Kidney (tissue), 14 donors: ENCODE measurements around the gene GRIA1. TPM values are rescaled to one million over a fixed set of nuclear protein-coding genes. Genes with fewer than 3 reads are reported as not detected.
"Not testable (repeated sequence)": the region's sequence is repeated elsewhere in the genome, so short reads cannot be mapped to it uniquely, and the experiment has no call there.

Experiments
- DNase-seq, 5 donors: peaks; one replicate each; pipeline ENCODE4 v3.0.0-alpha.2; 2013 to 2020
- FAIRE-seq: peaks from 2 replicates; lab custom pipeline; 2012; peaks lifted over from hg19 to GRCh38; lab: Jason Lieb, UNC
- H3K27ac ChIP-seq, 2 donors: one replicate each; pipeline ENCODE4 v1.7.0; 2013; ENCODE audit warnings: low read depth in 2 of 2, low read length in 2 of 2, inconsistent platforms in 1 of 2
- H3K27me3 ChIP-seq: one replicate; pipeline ENCODE4 v1.7.1; 2013; ENCODE audit warnings: low read length, inconsistent platforms; ENCODE audit not compliant: control insufficient read depth, insufficient read depth
- H3K36me3 ChIP-seq, 3 donors: one replicate each; pipeline versions ENCODE4 v1.7.0 to v1.7.1; 2013; ENCODE audit warnings: low read length in 3 of 3, control low read depth in 1 of 3, inconsistent platforms in 1 of 3; ENCODE audit not compliant: insufficient read depth in 3 of 3, control insufficient read depth in 2 of 3
- H3K4me1 ChIP-seq, 3 donors: one replicate each; pipeline versions ENCODE4 v1.7.0 to v1.7.1; 2013; ENCODE audit warnings: low read length in 3 of 3, inconsistent platforms in 1 of 3, low read depth in 1 of 3; ENCODE audit not compliant: control insufficient read depth in 2 of 3, insufficient read depth in 2 of 3
- H3K4me3 ChIP-seq, 3 donors: one replicate each; pipeline versions ENCODE4 v1.7.0 to v1.8.1; 2013; ENCODE audit warnings: low read length in 3 of 3, control low read depth in 1 of 3, inconsistent platforms in 1 of 3
- H3K9ac ChIP-seq, 3 donors: one replicate each; pipeline versions ENCODE4 v1.7.0 to v1.7.1; 2013; ENCODE audit warnings: low read length in 3 of 3, control low read depth in 1 of 3, inconsistent platforms in 1 of 3
- H3K9me3 ChIP-seq, 3 donors: one replicate each; pipeline versions ENCODE4 v1.7.0 to v1.7.1; 2013; ENCODE audit warnings: low read length in 3 of 3, control low read depth in 1 of 3, inconsistent platforms in 1 of 3; ENCODE audit not compliant: control insufficient read depth in 2 of 3, insufficient read depth in 1 of 3
- CTCF ChIP-seq: IDR thresholded peaks from 3 replicates; pipeline ENCODE4 v1.5.1; 2012; ENCODE audit warnings: mild to moderate bottlenecking, moderate library complexity, borderline replicate concordance; ENCODE audit not compliant: insufficient read depth; ENCODE audit errors: extremely low read depth
- intact Hi-C: fragments of 100-400 bp; cut with DNase I; formaldehyde crosslinking; loops from one replicate; pipeline ENCODE4 v1.11.1; 2022
- polyA plus RNA-seq: library from polyadenylated mRNA; stranded (reverse); fragments of 350-450 nt; fragmentation: Illumina TruSeq; extraction: RNeasy Lipid Tissue Mini Kit (QIAGEN cat#74804); gene quantifications from one replicate; pipeline ENCODE4 v1.2.3, GENCODE V29; 2014; ENCODE audit warnings: low read depth, low replicate concordance; ENCODE audit not compliant: insufficient read depth
- total RNA-seq: library from RNA; stranded (reverse); fragmentation: NEBNext Ultra II Directional; extraction: Animal tissue kit (Norgen Biotek cat#: 25700); gene quantifications from one replicate; pipeline ENCODE4 v1.2.1, GENCODE V29; 2021
- donor health status: control.
- donor health status: control.
- donor health status: control.
- donor health status: control.
- donor health status: control.
- donor health status: DM: yes; HTN: yes; CAD: no.
- donor health status: Normal renal cell carcinoma (clear cell type).

GRIA1 gene
- total and polyA plus RNA-seq, 2 donors from 2014 or later: 0.50 TPM; not detected in 1

- Histone ChIP-seq H3K9me3 (peaks cover 0 to 12% (median 5%) of the 10 kb centered on the region in 3 donors), H3K27ac (no peak overlapping the region), H3K9ac (no peak overlapping the region), H3K4me3 (no peak overlapping the region), H3K36me3 (no peaks in the 10 kb centered on the region), H3K4me1 (no peaks in the 10 kb centered on the region), H3K27me3 (no peaks in the 10 kb centered on the region)
- FAIRE-seq: no peak
- DNase-seq: peak in 4 of 5 donors; percentile 58 to 82 (median 66)
- no peak for TF ChIP-seq CTCF
- intact Hi-C loops: no loop called here
Measured at GRCh38 chr5:153860195-153860886, 369.9 kb downstream of the GRIA1 start.

- H3K27ac ChIP-seq, H3K4me3 ChIP-seq, DNase-seq, H3K9me3 ChIP-seq, FAIRE-seq, H3K4me1 ChIP-seq, H3K9ac ChIP-seq, H3K27me3 ChIP-seq, H3K36me3 ChIP-seq, intact Hi-C loops: not testable (repeated sequence)
Measured at GRCh38 chr5:153862906-153863305, 372.4 kb downstream of the GRIA1 start.
